ENCODE measurements around the gene EIF3F. TPM values are rescaled to one million over a fixed set of nuclear protein-coding genes. Genes with fewer than 3 reads are reported as not detected.

The EIF3F gene
- total RNA-seq, 1 experiment from 2014 or later = 309 TPM

GRCh38 chr11:8032576-8033304 lies 45.6 kb downstream of the EIF3F start:
- H3K4me1 Mint-ChIP-seq (ENCODE audit: insufficient read depth, unreplicated experiment) = peaks cover 5% of the 10 kb centered on the region
- ChIA-PET CTCF (interaction anchor here (0.5 to 19.9 kb wide), 47 partner anchors 9 to 1268 kb away, joined by 3 to 786 read pairs (median 4); partner anchors contain the start of gene EIF3F), POLR2A (interaction anchor here (0.7 to 2.4 kb wide), 4 partner anchors 47 to 67 kb away, joined by 3 to 9 read pairs (median 4); no protein-coding TSS in a partner anchor)
- DNase-seq (ENCODE audit: unreplicated experiment) = no peak
- TF ChIP-seq, protein P1, sequence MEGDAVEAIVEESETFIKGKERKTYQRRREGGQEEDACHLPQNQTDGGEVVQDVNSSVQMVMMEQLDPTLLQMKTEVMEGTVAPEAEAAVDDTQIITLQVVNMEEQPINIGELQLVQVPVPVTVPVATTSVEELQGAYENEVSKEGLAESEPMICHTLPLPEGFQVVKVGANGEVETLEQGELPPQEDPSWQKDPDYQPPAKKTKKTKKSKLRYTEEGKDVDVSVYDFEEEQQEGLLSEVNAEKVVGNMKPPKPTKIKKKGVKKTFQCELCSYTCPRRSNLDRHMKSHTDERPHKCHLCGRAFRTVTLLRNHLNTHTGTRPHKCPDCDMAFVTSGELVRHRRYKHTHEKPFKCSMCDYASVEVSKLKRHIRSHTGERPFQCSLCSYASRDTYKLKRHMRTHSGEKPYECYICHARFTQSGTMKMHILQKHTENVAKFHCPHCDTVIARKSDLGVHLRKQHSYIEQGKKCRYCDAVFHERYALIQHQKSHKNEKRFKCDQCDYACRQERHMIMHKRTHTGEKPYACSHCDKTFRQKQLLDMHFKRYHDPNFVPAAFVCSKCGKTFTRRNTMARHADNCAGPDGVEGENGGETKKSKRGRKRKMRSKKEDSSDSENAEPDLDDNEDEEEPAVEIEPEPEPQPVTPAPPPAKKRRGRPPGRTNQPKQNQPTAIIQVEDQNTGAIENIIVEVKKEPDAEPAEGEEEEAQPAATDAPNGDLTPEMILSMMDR (IDR thresholded peaks at IDR 0.05; ENCODE audit: unreplicated experiment) = no peak
- H3K4me3 Mint-ChIP-seq (ENCODE audit: unreplicated experiment) = no peak overlapping the region
- BruUV-seq (replicated peaks) = no TSS peak
- H3K27ac Mint-ChIP-seq (ENCODE audit: low read depth, unreplicated experiment) = no peak overlapping the region
- peaks cover 48% of the 10 kb centered on the region for H3K27me3 Mint-ChIP-seq (ENCODE audit: insufficient read depth, unreplicated experiment)
- intact Hi-C loops (cut with micrococcal nuclease) = loop anchor here (1.0 kb wide), 4 partner anchors 26 to 67 kb away; no protein-coding TSS in a partner anchor
- no peaks in the 10 kb centered on the region for H3K9me3 Mint-ChIP-seq (ENCODE audit: unreplicated experiment)
- peaks cover 4% of the 10 kb centered on the region for H3K36me3 Mint-ChIP-seq (ENCODE audit: insufficient read depth, unreplicated experiment)

- CTCF ChIA-PET = interaction anchor here (0.5 to 19.9 kb wide), 51 partner anchors 8 to 1755 kb away, joined by 3 to 786 read pairs (median 4); partner anchors contain the start of gene EIF3F
- Mint-ChIP-seq H3K9me3 (ENCODE audit: unreplicated experiment) (no peaks in the 10 kb centered on the region), H3K27ac (ENCODE audit: low read depth, unreplicated experiment) (no peak overlapping the region), H3K36me3 (ENCODE audit: insufficient read depth, unreplicated experiment) (peaks cover 6% of the 10 kb centered on the region), H3K4me1 (ENCODE audit: insufficient read depth, unreplicated experiment) (peaks cover 5% of the 10 kb centered on the region), H3K4me3 (ENCODE audit: unreplicated experiment) (no peak overlapping the region), H3K27me3 (ENCODE audit: insufficient read depth, unreplicated experiment) (peaks cover 54% of the 10 kb centered on the region)
- intact Hi-C loops (cut with micrococcal nuclease) = loop anchor here (1.0 kb wide), 4 partner anchors 27 to 66 kb away; no protein-coding TSS in a partner anchor
- peak; percentile 75 for DNase-seq (ENCODE audit: unreplicated experiment)
- BruUV-seq (replicated peaks) = no TSS peak
- POLR2A ChIA-PET = interaction anchor here (0.7 to 2.4 kb wide), 4 partner anchors 46 to 66 kb away, joined by 3 to 9 read pairs (median 4); no protein-coding TSS in a partner anchor
- TF ChIP-seq, protein P1 (IDR thresholded peaks at IDR 0.05; ENCODE audit: unreplicated experiment) = peak; percentile 85
Observed at GRCh38 chr11:8033305-8034105, 46.4 kb downstream of the EIF3F start.

DNA sequence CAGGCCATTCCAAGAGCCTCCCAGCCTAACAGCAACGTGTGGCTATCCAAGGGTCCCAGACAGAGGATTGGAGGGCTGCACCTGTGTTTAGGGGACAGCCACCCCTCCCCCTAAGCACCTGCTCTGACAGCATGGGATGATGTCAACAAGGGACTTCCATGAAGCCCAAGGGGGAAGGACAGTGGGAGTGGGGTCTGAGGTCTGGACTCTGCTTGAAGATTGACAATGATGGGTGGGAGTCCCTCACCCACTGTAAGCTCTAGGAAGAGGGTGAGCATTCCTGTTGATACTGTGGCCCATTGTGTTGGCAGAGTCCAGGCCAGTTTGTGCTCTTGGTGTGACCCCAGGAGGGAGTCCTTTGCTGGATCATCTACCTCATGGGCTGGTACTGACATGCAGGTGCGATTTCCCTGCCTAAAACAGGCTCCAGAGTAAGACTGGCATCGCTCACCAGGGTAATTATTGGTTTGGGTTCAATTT lies 47.0 kb downstream of the EIF3F start:
- CTCF ChIA-PET = interaction anchor here (0.6 to 19.9 kb wide), 33 partner anchors 9 to 558 kb away, joined by 3 to 786 read pairs (median 6); partner anchors contain the start of gene EIF3F
- DNase-seq (ENCODE audit: unreplicated experiment) = no peak
- H3K27me3 Mint-ChIP-seq (ENCODE audit: insufficient read depth, unreplicated experiment) = peaks cover 52% of the 10 kb centered on the region
- no peak overlapping the region for H3K27ac Mint-ChIP-seq (ENCODE audit: low read depth, unreplicated experiment)
- POLR2A ChIA-PET = interaction anchor here (1.7 to 2.4 kb wide), 2 partner anchors 58 to 65 kb away, joined by 5 to 9 read pairs; no protein-coding TSS in a partner anchor
- intact Hi-C loops (cut with micrococcal nuclease) = no loop called here
- H3K4me1 Mint-ChIP-seq (ENCODE audit: insufficient read depth, unreplicated experiment) = peaks cover 5% of the 10 kb centered on the region
- no TSS peak for BruUV-seq (replicated peaks)
- TF ChIP-seq, protein P1 (IDR thresholded peaks at IDR 0.05; ENCODE audit: unreplicated experiment) = no peak
- H3K9me3 Mint-ChIP-seq (ENCODE audit: unreplicated experiment) = no peaks in the 10 kb centered on the region
- H3K36me3 Mint-ChIP-seq (ENCODE audit: insufficient read depth, unreplicated experiment) = peaks cover 6% of the 10 kb centered on the region
- H3K4me3 Mint-ChIP-seq (ENCODE audit: unreplicated experiment) = no peak overlapping the region

All from MCF 10A (cell line).